Activated T-helper 17 cell treated with anti-CD3 and anti-CD28 coated beads, Interleukin-2, amount 50 U/mL, for 72 hours (primary cell): Measurements from ENCODE around the gene LARP7. TPM values are rescaled to one million over a fixed set of nuclear protein-coding genes. Genes with fewer than 3 reads are reported as not detected.
"Not testable (repeated sequence)": the region's sequence is repeated elsewhere in the genome, so short reads cannot be mapped to it uniquely, and the experiment has no call there.

Experiments
- ATAC-seq: fragments of 150-1000 bp; cut with Tn5 transposase; replicated peaks from 2 replicates; pipeline ENCODE4 v1.10.0; 2021; ENCODE audit warnings: mild to moderate bottlenecking, moderate library complexity
- H3K27ac Mint-ChIP-seq: one replicate; pipeline ENCODE4 v1.8.0; 2022; ENCODE audit warnings: mixed read lengths
- H3K27me3 Mint-ChIP-seq: one replicate; pipeline ENCODE4 v1.8.0; 2022; ENCODE audit warnings: mixed read lengths
- H3K36me3 Mint-ChIP-seq: one replicate; pipeline ENCODE4 v1.8.0; 2022; ENCODE audit warnings: low read depth, mild to moderate bottlenecking, mixed read lengths
- H3K4me1 Mint-ChIP-seq: one replicate; pipeline ENCODE4 v1.8.0; 2022; ENCODE audit warnings: mixed read lengths
- H3K4me3 Mint-ChIP-seq: one replicate; pipeline ENCODE4 v1.8.0; 2022; ENCODE audit warnings: mild to moderate bottlenecking, mixed read lengths
- H3K9me3 Mint-ChIP-seq: one replicate; pipeline ENCODE4 v1.8.0; 2022; ENCODE audit warnings: mixed read lengths
- total RNA-seq, 2 donors: library from RNA; stranded (reverse); gene quantifications; one replicate each; pipeline ENCODE4 v1.2.3, GENCODE V29; 2022

Gene LARP7
- total RNA-seq, 2 donors from 2014 or later, result 45.2 to 54.7 TPM

DNA sequence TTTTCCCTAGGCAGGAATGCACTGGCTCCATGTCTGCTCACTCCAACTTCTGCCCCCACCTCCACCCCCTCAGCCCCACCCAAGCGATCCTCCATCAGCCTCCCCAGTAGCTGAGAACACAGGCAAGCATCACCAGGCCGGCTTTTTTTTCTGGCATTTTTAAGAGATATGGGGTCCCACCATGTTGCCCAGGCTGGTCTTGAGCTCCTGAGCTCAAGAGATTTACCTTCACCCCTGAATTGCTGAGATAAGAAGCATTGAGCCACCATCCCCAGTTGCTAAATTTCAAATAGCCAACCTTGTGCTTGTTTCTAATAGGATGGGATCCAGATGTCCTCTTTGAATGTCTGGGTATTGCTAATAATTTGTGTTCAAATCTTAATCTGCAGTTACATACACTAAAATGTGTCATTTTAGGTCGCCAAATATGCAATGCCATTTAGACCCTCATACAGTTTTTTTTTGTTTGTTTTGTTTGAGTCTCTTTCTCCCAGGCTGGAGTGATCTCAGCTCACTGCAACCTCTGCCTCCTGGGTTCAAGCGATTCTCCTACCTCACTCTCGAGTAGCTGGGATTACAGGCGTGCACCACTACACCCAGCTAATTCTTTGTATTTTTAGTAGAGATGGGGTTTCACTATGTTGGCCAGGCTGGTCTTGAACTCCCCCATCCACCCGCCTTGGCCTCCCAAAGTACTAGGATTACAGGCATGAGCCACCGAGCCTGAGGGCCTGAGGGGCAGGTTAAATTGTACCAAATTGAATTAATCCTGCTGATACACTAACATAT lies 8.8 kb downstream of the LARP7 start:
- H3K27ac Mint-ChIP-seq, result no peak overlapping the region
- no peaks in the 10 kb centered on the region for H3K9me3 Mint-ChIP-seq
- H3K4me1 Mint-ChIP-seq, result peaks cover 17% of the 10 kb centered on the region

DNA sequence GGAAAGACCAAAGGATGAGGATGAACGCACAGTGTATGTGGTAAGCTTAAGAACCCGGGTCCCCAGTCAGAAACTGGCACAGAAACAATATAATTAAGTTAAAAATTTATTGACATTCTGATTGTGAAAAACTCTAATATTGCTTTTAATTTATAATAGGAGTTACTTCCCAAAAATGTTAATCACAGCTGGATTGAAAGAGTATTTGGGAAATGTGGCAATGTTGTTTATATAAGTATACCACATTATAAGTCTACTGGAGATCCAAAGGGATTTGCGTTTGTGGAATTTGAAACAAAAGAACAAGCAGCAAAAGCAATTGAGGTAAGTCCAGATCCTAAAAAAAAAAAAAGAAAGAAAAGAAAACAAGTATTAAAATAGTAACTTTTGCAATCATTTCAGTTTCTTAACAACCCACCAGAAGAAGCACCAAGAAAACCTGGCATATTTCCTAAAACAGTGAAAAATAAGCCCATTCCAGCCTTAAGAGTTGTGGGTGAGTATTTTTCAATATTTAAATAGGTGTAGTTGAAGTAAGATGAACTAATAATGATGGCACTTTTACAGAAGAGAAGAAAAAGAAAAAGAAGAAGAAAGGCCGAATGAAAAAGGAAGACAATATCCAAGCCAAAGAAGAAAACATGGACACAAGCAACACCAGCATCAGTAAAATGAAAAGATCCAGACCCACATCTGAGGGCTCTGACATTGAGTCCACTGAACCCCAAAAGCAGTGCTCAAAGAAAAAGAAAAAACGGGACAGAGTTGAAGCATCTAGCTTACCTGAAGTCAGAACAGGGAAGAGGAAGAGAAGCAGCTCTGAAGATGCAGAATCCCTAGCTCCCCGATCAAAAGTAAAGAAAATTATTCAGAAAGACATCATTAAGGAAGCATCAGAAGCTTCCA lies 9.9 kb downstream of the LARP7 start:
- Mint-ChIP-seq H3K9me3 (no peaks in the 10 kb centered on the region), H3K27me3 (no peaks in the 10 kb centered on the region), H3K27ac (no peak overlapping the region), H3K4me1 (peaks cover 7% of the 10 kb centered on the region), H3K36me3 (peaks cover 89% of the 10 kb centered on the region), H3K4me3 (no peak overlapping the region)
- no peak for ATAC-seq

More for the DNA sequence above, 8.8 kb downstream of the LARP7 start:
- ATAC-seq, result no peak
- no peaks in the 10 kb centered on the region for H3K27me3 Mint-ChIP-seq
- H3K36me3 Mint-ChIP-seq, result peaks cover 89% of the 10 kb centered on the region
- no peak overlapping the region for H3K4me3 Mint-ChIP-seq

DNA sequence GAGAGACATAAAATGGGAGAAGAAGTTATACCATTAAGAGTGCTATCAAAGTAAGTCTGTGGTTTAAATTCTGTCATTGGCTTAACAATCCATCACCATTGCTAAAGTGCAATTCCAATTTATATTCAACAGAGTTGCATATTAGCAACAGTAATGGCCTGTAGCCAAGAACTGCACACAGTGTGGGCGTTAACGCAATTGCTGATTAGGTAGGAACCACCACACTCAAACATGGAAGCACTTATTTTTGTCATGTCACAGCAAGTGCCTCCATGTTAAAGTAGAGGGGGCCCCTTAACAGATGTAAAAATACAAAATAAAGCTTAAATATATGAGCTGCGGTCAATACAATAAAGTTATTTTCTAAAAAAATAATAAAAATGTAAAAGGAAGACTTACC lies 10.8 kb downstream of the LARP7 start:
- H3K27me3 Mint-ChIP-seq, result no peaks in the 10 kb centered on the region
- ATAC-seq, result no peak
- H3K9me3 Mint-ChIP-seq, result no peaks in the 10 kb centered on the region
- H3K4me1 Mint-ChIP-seq, result peaks cover 4% of the 10 kb centered on the region
- peaks cover 96% of the 10 kb centered on the region for H3K36me3 Mint-ChIP-seq
- H3K4me3 Mint-ChIP-seq, result no peak overlapping the region
- no peak overlapping the region for H3K27ac Mint-ChIP-seq

DNA sequence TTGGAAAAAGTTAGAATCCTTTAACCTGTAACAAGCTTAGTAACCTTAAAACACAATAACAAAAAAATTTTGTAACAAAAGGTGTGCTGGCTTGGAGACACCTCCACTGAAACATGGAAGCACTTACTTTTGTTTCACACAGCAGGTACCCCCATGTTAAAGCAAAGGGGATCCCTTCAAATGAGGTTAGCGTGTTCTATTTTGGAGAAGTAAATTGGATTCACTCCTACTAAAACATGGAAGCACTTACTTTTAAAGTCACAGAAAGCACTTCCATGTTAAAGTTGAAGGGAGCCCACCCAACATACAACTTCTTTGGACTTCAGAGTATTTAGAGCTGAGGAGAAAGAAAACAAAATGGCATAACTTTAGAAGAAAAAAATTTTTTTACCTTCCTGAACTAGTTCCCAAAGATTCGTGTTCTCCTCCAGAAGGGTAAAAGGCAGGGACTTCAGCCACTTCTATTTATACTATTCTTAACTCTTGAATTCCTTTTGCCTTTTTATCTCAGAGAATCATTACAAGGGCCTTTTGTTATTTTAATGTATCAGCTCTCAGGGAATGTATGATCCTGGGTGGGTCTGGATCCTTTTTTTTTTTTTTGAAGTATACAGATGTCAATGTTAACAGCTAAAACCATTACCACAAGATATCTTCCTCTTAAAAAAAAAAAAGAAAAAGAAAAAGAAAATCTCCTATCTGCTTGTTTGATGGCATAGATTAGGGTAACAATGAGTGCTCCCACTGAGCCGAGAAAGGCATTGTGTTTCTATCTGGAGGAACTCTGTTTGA lies 11.5 kb downstream of the LARP7 start:
- H3K4me3 Mint-ChIP-seq, result no peak overlapping the region
- no peak for ATAC-seq
- no peak overlapping the region for H3K27ac Mint-ChIP-seq
- no peaks in the 10 kb centered on the region for H3K27me3 Mint-ChIP-seq
- no peaks in the 10 kb centered on the region for H3K9me3 Mint-ChIP-seq
- peaks cover 96% of the 10 kb centered on the region for H3K36me3 Mint-ChIP-seq
- H3K4me1 Mint-ChIP-seq, result no peaks in the 10 kb centered on the region

DNA sequence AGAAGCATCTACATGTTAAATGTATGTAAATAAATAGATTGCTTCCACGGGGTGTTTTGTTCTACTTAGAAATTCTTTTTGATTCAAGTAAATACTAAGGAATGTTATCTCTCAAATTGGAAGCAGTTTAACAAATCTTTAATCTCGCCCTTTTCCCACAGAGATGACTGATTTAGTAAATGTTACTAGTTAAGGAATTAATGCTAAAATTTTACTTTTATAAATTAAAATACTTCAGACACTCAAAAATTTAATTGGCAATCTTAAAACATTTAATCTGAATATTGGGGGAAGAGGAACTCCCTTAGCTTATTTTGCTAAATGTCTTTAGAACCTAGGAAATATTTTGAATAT lies 12.1 kb downstream of the LARP7 start:
- Mint-ChIP-seq H3K4me1 (no peaks in the 10 kb centered on the region), H3K27me3 (no peaks in the 10 kb centered on the region), H3K36me3 (peaks cover 96% of the 10 kb centered on the region), H3K4me3 (no peak overlapping the region), H3K27ac (no peak overlapping the region), H3K9me3 (no peaks in the 10 kb centered on the region)
- no peak for ATAC-seq

DNA sequence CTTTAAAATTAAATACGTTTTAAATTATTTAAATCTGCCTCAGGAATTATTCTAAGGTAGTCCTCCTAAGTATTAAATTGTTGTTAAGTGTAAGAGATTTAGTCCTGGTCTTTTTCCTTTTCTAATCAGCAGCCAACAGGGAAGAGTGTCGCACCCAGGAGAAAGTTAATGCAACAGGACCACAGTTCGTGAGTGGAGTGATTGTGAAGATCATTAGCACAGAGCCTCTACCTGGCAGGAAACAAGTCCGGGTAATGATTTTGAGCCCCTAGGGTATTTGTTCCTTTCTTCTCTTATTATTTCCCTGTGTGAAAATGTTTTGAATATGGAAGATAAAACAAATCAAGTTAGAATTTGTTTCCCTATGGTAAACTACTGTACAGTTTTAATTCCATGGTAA lies 13.4 kb downstream of the LARP7 start:
- H3K27me3 Mint-ChIP-seq, result no peaks in the 10 kb centered on the region
- no peaks in the 10 kb centered on the region for H3K9me3 Mint-ChIP-seq
- H3K27ac Mint-ChIP-seq, result no peak overlapping the region
- no peak for ATAC-seq
- no peaks in the 10 kb centered on the region for H3K4me1 Mint-ChIP-seq
- H3K36me3 Mint-ChIP-seq, result peaks cover 97% of the 10 kb centered on the region
- H3K4me3 Mint-ChIP-seq, result no peak overlapping the region

DNA sequence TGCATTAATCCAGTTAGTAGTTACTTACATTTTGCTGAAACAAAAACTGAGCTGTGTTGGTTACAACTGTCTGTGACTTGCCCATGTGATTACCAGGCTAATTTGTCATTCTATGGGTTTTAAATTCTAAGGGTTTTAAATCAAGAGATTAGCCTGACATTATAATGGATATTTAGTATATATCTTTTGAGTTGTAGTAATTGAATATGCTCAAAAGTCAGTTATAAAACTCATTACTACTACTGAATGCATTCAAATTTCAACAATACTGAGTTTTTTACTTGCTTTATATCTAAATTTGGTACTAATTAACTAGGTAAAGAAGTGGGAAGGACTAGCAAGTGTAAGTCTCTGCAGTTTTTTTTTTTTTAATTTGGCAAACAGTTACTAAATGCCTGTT lies 14.7 kb downstream of the LARP7 start:
- no peaks in the 10 kb centered on the region for H3K9me3 Mint-ChIP-seq
- no peak overlapping the region for H3K27ac Mint-ChIP-seq
- H3K4me1 Mint-ChIP-seq, result no peaks in the 10 kb centered on the region
- H3K4me3 Mint-ChIP-seq, result no peak overlapping the region
- peaks cover 97% of the 10 kb centered on the region for H3K36me3 Mint-ChIP-seq
- no peaks in the 10 kb centered on the region for H3K27me3 Mint-ChIP-seq
- ATAC-seq, result no peak

DNA sequence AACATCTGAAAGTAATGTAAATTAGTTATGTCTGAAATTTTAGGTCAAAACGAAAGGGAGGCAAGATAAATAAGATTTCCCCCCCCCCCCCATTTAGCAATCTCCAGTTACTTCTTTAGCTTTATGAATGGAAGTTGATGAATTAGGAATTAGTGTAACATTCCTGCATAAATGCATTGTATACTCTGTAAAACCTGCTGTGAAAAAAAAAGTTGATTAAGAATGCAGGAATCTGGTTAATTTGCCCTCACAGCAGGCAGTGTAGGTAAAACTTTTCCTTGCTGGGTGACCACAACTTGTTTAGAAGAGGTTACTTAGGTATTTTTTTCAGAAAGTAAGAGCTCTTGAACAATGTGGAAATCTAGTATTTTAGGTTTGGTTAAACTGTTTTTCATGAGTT lies 15.3 kb downstream of the LARP7 start:
- no peak overlapping the region for H3K4me3 Mint-ChIP-seq
- H3K4me1 Mint-ChIP-seq, result no peaks in the 10 kb centered on the region
- peaks cover 97% of the 10 kb centered on the region for H3K36me3 Mint-ChIP-seq
- H3K9me3 Mint-ChIP-seq, result no peaks in the 10 kb centered on the region
- H3K27me3 Mint-ChIP-seq, result no peaks in the 10 kb centered on the region
- no peak for ATAC-seq
- no peak overlapping the region for H3K27ac Mint-ChIP-seq

DNA sequence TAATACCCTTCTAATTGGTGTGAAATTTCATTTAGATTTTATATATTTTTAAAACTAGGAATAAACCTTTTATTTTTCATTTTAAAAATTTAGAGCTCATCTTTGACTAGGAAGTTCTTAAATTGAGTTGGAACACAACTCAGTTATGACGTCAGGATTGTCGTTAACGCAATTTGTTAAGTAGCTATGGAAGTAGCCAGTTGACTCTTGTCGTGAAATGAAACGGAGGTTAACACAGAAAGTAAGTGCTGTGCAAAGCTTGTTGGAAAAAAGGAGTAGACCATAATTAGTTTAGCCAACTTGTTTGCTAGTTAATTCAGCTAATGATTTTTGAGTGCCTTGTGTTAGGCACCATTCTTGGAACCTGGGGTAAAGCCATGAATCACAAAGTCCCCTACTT lies 18.3 kb downstream of the LARP7 start:
- no peak for ATAC-seq
- Mint-ChIP-seq H3K4me1 (no peaks in the 10 kb centered on the region), H3K4me3 (no peak overlapping the region), H3K9me3 (no peaks in the 10 kb centered on the region), H3K36me3 (peaks cover 85% of the 10 kb centered on the region), H3K27ac (no peak overlapping the region), H3K27me3 (no peaks in the 10 kb centered on the region)

DNA sequence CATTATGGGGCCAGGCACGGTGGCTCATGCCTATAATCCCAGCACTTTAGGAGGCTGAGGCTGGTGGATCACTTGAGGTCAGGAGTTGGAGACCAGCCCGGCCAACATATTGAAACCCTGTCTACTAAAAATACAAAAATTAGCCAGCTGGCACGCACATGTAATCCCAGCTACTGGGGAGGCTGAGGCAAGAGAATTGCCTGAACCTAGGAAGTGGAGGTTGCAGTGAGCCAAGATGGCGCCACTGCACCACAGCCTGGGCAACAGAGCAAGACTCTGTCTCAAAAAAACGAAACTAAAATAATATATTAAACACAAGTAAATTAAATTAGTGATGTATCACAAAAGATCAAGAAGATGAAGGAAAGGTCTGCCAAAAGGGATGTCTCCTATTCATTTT lies 19.2 kb downstream of the LARP7 start:
- H3K27me3 Mint-ChIP-seq, H3K9me3 Mint-ChIP-seq, H3K4me1 Mint-ChIP-seq, ATAC-seq, H3K27ac Mint-ChIP-seq, H3K4me3 Mint-ChIP-seq: not testable (repeated sequence)
- H3K36me3 Mint-ChIP-seq, result peaks cover 78% of the 10 kb centered on the region

DNA sequence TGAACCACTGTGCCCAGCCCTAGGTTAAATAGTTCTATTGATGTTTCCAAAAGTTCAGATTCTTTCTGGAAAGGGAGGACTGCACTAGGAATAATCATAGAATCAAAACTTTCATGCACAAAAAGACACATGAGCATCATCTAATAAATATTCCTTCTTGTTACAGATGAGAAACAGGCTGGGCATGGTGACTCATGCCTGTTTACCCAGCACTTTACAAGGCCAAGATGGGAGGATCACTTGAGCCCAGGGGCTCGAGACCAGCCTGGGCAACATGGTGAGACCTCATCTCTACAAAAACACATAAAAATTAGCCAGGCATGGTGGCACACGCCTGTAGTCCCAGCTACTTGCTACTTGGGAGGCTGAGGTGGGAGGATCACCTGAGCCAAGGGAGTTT lies 27.7 kb downstream of the LARP7 start:
- no peaks in the 10 kb centered on the region for H3K27me3 Mint-ChIP-seq
- no peaks in the 10 kb centered on the region for H3K9me3 Mint-ChIP-seq
- H3K4me3 Mint-ChIP-seq, result no peak overlapping the region
- H3K27ac Mint-ChIP-seq, result no peak overlapping the region
- no peak for ATAC-seq
- H3K4me1 Mint-ChIP-seq, result no peaks in the 10 kb centered on the region
- no peaks in the 10 kb centered on the region for H3K36me3 Mint-ChIP-seq

DNA sequence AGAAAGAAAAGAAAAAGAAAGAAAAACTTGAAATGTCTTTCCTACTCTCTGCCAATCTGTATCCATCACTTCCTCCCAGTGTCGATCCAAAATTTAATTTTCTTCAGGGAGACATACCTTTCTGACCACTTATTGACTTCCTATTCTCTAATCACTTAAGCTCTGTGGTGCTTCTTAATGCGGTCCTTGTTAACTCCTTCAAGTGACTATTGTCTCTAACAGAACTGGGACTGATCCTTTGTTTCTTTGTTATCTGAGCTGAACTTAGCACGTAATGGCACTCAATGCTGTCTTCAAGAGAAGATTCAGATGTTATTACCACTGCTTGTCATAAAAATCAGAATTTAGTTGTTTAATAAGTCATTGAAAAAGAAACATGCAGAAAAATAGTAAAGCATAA lies 31.2 kb downstream of the LARP7 start:
- no peak for ATAC-seq
- no peaks in the 10 kb centered on the region for H3K27me3 Mint-ChIP-seq
- H3K9me3 Mint-ChIP-seq, result no peaks in the 10 kb centered on the region
- no peak overlapping the region for H3K27ac Mint-ChIP-seq
- no peaks in the 10 kb centered on the region for H3K4me1 Mint-ChIP-seq
- no peak overlapping the region for H3K4me3 Mint-ChIP-seq
- no peaks in the 10 kb centered on the region for H3K36me3 Mint-ChIP-seq

DNA sequence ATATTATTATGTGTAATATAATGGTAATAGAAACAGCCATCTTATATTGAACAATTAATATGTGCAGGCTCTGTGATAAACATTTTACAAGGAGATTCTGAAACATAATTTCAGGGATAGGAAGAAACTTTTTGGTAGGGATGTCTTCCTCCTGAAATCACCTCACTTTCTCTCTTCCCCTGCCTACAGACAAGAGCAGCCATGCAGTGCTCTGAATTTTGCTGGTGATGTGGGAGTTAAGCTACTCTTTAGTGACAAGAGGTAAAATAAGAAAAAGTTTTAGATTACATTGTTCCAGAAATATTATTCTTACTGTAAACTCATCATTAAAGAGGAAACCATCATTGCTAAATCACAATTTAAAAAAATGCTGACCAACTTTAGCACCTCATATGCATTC lies 36.1 kb downstream of the LARP7 start:
- no peak for ATAC-seq
- H3K36me3 Mint-ChIP-seq, result no peaks in the 10 kb centered on the region
- no peak overlapping the region for H3K4me3 Mint-ChIP-seq
- H3K4me1 Mint-ChIP-seq, result no peaks in the 10 kb centered on the region
- H3K9me3 Mint-ChIP-seq, result no peaks in the 10 kb centered on the region
- no peak overlapping the region for H3K27ac Mint-ChIP-seq
- H3K27me3 Mint-ChIP-seq, result no peaks in the 10 kb centered on the region

DNA sequence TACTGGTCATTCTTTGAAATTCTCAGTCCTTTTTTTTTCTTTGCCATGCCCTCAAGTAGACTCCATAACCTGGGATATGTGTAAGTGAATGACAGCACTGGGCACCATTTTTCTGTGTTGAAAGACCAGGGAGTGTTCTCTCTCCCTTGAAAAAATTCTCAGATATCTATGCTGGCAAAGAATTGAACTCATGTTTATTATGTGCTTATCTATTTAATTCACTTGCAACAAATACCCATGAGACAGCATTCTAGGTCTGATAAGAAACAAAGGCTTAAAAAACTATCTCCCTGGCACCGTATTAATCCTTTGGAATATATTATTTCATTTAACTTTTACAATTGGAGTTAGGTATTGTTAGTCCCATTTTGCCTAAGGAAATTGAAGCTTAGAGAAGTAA lies 36.7 kb downstream of the LARP7 start:
- Mint-ChIP-seq H3K27ac (no peak overlapping the region), H3K36me3 (no peaks in the 10 kb centered on the region), H3K4me1 (no peaks in the 10 kb centered on the region), H3K9me3 (no peaks in the 10 kb centered on the region), H3K27me3 (no peaks in the 10 kb centered on the region), H3K4me3 (no peak overlapping the region)
- no peak for ATAC-seq
